PC-3 (cell line): Measurements from ENCODE around the gene THTPA. TPM values are rescaled to one million over a fixed set of nuclear protein-coding genes. Genes with fewer than 3 reads are reported as not detected.
"Not testable (repeated sequence)": the region's sequence is repeated elsewhere in the genome, so short reads cannot be mapped to it uniquely, and the experiment has no call there.

Experiments
- ATAC-seq: fragments of 200-7000 bp; cut with Tn5 transposase; 2 replicates; pipeline ENCODE4 v1.9.1; 2020; ENCODE audit warnings: mild to moderate bottlenecking, moderate library complexity
- BruUV-seq: library from RNA; stranded (reverse); fragments of 400-500 nt; replicated peaks from 2 replicates; lab custom pipeline; 2021; lab: Mats Ljungman, UMichigan
- CTCF ChIA-PET: fragments of 300-600 bp; sonication (Branson Sonifier 250); formaldehyde crosslinking; loops from one replicate; lab custom pipeline; 2022; ENCODE audit warnings: antibody characterized with exemption; lab: Charles Lee
- POLR2A ChIA-PET: fragments of 300-600 bp; sonication (Branson Sonifier 250); formaldehyde crosslinking; loops from one replicate; lab custom pipeline; 2022; ENCODE audit warnings: antibody characterized with exemption; ENCODE audit not compliant: unreplicated experiment; lab: Charles Lee
- DNase-seq: peaks from one replicate; pipeline ENCODE4 v3.0.0-alpha.2; 2015
- H2AFZ ChIP-seq: fragments of 300-600 bp; sonication (generic); 2 replicates; pipeline ENCODE4 v1.6.0; 2016; ENCODE audit warnings: antibody characterized with exemption, low read length
- H3F3A ChIP-seq: fragments of 300-600 bp; sonication (generic); one replicate; pipeline ENCODE4 v1.6.0; 2017; ENCODE audit warnings: antibody characterized with exemption, low read length, control low read depth, mild to moderate bottlenecking; ENCODE audit not compliant: unreplicated experiment
- H3K27ac ChIP-seq: fragments of 300-600 bp; sonication (generic); 2 replicates; pipeline ENCODE4 v1.5.1; 2016; ENCODE audit warnings: mild to moderate bottlenecking, low read length
- H3K27me3 ChIP-seq: fragments of 300-600 bp; sonication (generic); 2 replicates; pipeline ENCODE4 v1.6.1; 2016; ENCODE audit warnings: low read length, mixed read lengths
- H3K36me3 ChIP-seq: fragments of 300-600 bp; sonication (generic); 2 replicates; pipeline ENCODE4 v1.6.1; 2016; ENCODE audit warnings: low read depth, mixed run types, low read length, mixed read lengths
- H3K4me1 ChIP-seq: fragments of 300-600 bp; sonication (generic); 2 replicates; pipeline ENCODE4 v1.5.1; 2016; ENCODE audit warnings: low read length; ENCODE audit not compliant: insufficient read depth
- H3K4me2 ChIP-seq: fragments of 300-600 bp; sonication (generic); 2 replicates; pipeline ENCODE4 v1.6.0; 2016; ENCODE audit warnings: low read length
- H3K4me3 ChIP-seq: fragments of 300-600 bp; sonication (generic); 2 replicates; pipeline ENCODE4 v1.5.1; 2016; ENCODE audit warnings: mild to moderate bottlenecking, low read length, mixed read lengths
- H3K79me2 ChIP-seq: fragments of 300-600 bp; sonication (generic); 2 replicates; pipeline ENCODE4 v1.6.1; 2017; ENCODE audit warnings: low read length, mixed read lengths
- H3K9ac ChIP-seq: fragments of 300-600 bp; sonication (generic); 2 replicates; pipeline ENCODE4 v1.6.0; 2016; ENCODE audit warnings: mild to moderate bottlenecking, low read length
- H3K9me2 ChIP-seq: fragments of 300-600 bp; sonication (generic); replicated peaks from 2 replicates; pipeline ENCODE4 v1.6.1; 2016; ENCODE audit warnings: mixed run types, low read length, mixed read lengths
- H3K9me3 ChIP-seq: fragments of 300-600 bp; sonication (generic); 2 replicates; pipeline ENCODE4 v1.6.1; 2016; ENCODE audit warnings: low read length, mixed read lengths
- H4K20me1 ChIP-seq: fragments of 300-600 bp; sonication (generic); 2 replicates; pipeline ENCODE4 v1.6.1; 2016; ENCODE audit warnings: low read length, mixed read lengths
- EZH2 ChIP-seq: fragments of 300-600 bp; sonication (generic); IDR thresholded peaks from one replicate; pipeline ENCODE4 v1.6.1; 2017; ENCODE audit warnings: antibody characterized with exemption, mild to moderate bottlenecking, low read length; ENCODE audit not compliant: unreplicated experiment
- EZH2phosphoT487 ChIP-seq: fragments of 300-600 bp; sonication (generic); IDR thresholded peaks from 2 replicates; pipeline ENCODE4 v1.6.1; 2018; ENCODE audit warnings: mild to moderate bottlenecking, antibody characterized with exemption, low read length, borderline replicate concordance
- intact Hi-C: fragments of 100-400 bp; cut with micrococcal nuclease; formaldehyde crosslinking; loops from 2 replicates; pipeline ENCODE4 v1.9.0; 2023
- total RNA-seq: library from RNA; depleted of rRNA; stranded (reverse); fragments of >200 nt; gene quantifications from 2 replicates; pipeline ENCODE4 v1.2.3, GENCODE V29; 2014
- TF ChIP-seq, protein P1 (sequence below): fragments of 300-600 bp; sonication (generic); conservative IDR thresholded peaks from 2 replicates; pipeline ENCODE4 v1.5.1; 2017; ENCODE audit warnings: antibody characterized with exemption, low read depth, mild to moderate bottlenecking, low read length

THTPA gene
- total RNA-seq, 1 experiment from 2014 or later = 13.0 TPM

DNA sequence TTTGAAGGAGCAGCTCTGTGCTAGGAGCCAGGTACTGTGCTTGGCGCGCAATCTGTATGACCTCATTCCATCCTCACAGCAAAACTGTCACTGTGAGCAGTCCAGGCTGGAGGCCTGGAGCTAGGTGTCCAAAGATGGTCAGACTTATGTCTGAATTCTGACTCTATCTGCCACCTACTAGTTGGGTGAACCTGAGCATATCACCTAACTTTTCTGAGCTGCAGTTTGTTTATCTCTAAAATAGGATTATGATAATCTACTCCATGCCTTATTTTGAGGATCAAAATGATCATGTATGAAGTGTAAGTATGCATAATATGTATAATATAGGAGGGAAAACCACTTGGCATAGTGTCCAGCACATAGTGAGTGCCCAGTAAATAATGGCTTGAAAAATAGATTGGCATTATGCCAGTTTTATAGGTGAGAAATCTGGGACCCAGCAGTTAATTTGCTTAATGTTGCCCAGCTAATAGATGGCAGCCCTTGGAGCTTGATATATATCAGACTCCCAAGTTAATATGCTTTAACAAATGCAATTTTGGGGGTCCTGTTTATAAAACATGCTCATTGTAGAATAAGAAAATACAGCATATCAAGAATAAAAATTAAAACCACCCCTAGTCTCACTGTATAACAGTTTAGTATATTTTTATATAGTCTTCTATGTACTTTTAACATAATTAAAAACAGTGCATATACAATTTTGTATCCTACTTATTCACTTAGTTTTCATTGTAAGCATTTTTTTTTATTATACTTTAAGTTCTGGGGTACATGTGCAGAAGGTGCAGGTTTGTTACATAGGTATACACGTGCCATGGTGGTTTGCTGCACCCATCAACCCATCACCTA, 27.1 kb downstream of the THTPA start:
- TF ChIP-seq EZH2phosphoT487 (no peak), EZH2 (no peak)
- TF ChIP-seq, protein P1, sequence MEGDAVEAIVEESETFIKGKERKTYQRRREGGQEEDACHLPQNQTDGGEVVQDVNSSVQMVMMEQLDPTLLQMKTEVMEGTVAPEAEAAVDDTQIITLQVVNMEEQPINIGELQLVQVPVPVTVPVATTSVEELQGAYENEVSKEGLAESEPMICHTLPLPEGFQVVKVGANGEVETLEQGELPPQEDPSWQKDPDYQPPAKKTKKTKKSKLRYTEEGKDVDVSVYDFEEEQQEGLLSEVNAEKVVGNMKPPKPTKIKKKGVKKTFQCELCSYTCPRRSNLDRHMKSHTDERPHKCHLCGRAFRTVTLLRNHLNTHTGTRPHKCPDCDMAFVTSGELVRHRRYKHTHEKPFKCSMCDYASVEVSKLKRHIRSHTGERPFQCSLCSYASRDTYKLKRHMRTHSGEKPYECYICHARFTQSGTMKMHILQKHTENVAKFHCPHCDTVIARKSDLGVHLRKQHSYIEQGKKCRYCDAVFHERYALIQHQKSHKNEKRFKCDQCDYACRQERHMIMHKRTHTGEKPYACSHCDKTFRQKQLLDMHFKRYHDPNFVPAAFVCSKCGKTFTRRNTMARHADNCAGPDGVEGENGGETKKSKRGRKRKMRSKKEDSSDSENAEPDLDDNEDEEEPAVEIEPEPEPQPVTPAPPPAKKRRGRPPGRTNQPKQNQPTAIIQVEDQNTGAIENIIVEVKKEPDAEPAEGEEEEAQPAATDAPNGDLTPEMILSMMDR = no peak
- CTCF ChIA-PET = interaction anchor here (0.6 kb wide), 1 partner anchor 16 kb away, joined by 3 read pairs; no protein-coding TSS in a partner anchor
- intact Hi-C loops = no loop called here

DNA sequence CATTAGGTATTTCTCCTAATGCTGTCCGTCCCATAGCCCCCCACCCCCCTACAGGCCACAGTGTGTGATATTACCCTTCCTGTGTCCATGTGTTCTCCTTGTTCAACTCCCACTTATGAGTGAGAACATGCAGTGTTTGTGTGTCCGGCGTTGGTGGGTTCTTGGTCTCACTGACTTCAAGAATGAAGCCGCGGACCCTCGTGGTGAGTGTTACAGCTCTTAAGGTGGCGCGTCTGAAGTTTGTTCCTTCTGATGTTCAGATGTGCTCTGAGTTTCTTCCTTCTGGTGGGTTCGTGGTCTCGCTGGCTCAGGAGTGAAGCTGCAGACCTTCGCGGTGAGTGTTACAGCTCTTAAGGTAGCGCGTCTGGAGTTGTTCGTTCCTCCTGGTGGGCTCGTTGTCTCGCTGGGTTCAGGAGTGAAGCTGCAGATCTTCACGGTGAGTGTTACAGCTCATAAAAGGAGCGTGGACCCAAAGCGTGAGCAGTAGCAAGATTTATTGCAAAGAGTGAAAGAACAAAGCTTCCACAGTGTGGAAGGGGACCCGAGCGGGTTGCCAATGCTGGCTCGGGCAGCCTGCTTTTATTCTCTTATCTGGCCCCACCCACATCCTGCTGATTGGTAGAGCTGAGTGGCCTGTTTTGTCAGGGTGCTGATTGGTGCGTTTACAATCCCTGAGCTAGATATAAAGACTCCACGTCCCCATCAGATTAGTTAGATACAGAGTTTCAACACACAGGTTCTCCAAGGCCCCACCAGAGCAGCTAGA, 27.9 kb downstream of the THTPA start:
- H3F3A ChIP-seq, ATAC-seq, H2AFZ ChIP-seq, H3K4me3 ChIP-seq, H3K9ac ChIP-seq, CTCF ChIA-PET, intact Hi-C loops, H3K27ac ChIP-seq, H3K27me3 ChIP-seq, BruUV-seq, H3K36me3 ChIP-seq, H3K9me2 ChIP-seq, H3K9me3 ChIP-seq, H3K4me2 ChIP-seq, DNase-seq, H3K79me2 ChIP-seq, H4K20me1 ChIP-seq, POLR2A ChIA-PET, H3K4me1 ChIP-seq: not testable (repeated sequence)

More for the DNA sequence above, 27.1 kb downstream of the THTPA start:
- Histone ChIP-seq H2AFZ (no peak overlapping the region), H3K79me2 (no peaks in the 10 kb centered on the region), H3K9me2 (no peaks in the 10 kb centered on the region), H3K36me3 (no peaks in the 10 kb centered on the region), H3K4me3 (no peak overlapping the region), H3F3A (no peaks in the 10 kb centered on the region), H3K27me3 (peaks cover 14% of the 10 kb centered on the region), H3K27ac (no peak overlapping the region), H3K4me2 (no peak overlapping the region), H4K20me1 (no peaks in the 10 kb centered on the region), H3K4me1 (no peaks in the 10 kb centered on the region), H3K9ac (no peak overlapping the region), H3K9me3 (no peaks in the 10 kb centered on the region)
- BruUV-seq = no TSS peak
- ATAC-seq (no peak), DNase-seq (no peak)
- POLR2A ChIA-PET = no interaction called here

DNA sequence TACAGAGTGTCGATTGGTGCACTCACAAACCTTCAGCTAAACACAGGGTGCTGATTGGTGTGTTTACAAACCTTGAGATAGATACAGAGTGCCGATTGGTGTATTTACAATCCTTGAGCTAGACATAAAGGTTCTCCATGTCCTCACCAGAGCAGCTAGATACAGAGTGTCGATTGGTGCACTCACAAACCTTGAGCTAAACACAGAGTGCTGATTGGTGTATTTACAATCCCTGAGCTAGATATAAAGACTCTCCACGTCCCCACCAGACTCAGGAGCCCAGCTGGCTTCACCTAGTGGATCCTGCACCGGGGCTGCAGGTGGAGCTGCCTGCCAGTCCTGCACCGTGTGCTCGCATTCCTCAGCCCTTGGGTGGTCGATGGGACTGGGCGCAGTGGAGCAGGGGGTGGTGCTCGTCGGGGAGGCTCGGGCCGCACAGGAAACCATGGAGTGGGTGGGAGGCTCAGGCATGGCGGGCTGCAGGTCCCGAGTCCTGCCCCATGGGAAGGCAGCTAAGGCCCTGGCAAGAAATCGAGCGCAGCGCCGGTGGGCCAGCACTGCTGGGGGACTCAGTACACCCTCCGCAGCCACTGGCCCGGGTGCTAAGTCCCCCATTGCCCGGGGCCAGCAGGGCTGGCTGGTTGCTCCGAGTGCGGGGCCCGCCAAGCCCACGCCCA, 28.6 kb downstream of the THTPA start:
- H4K20me1 ChIP-seq, H3K9me3 ChIP-seq, H2AFZ ChIP-seq, POLR2A ChIA-PET, H3K27me3 ChIP-seq, BruUV-seq, H3K4me1 ChIP-seq, ATAC-seq, H3K36me3 ChIP-seq, H3K4me2 ChIP-seq, H3K79me2 ChIP-seq, DNase-seq, H3F3A ChIP-seq, H3K27ac ChIP-seq, H3K9ac ChIP-seq, H3K4me3 ChIP-seq, CTCF ChIA-PET, H3K9me2 ChIP-seq: not testable (repeated sequence)
- intact Hi-C loops = loop anchor here (5.0 kb wide), 2 partner anchors 328 to 343 kb away; no protein-coding TSS in a partner anchor
